Endothelial cell of umbilical vein (primary cell): ENCODE measurements around the gene ILRUN. TPM values are rescaled to one million over a fixed set of nuclear protein-coding genes. Genes with fewer than 3 reads are reported as not detected.
"Not testable (repeated sequence)": the region's sequence is repeated elsewhere in the genome, so short reads cannot be mapped to it uniquely, and the experiment has no call there.

Experiments used
- BruUV-seq: library from RNA; stranded (reverse); fragments of 400-500 nt; replicated peaks from 2 replicates; lab custom pipeline; 2021; lab: Mats Ljungman, UMichigan
- CTCF ChIA-PET: fragments of 300-600, 350-600 bp; sonication (Branson Sonifier 250); formaldehyde crosslinking; loops from one replicate; lab custom pipeline; 2021; ENCODE audit warnings: antibody characterized with exemption, inconsistent platforms; lab: Charles Lee
- POLR2A ChIA-PET: fragments of 300-600, 350-600 bp; sonication (Branson Sonifier 250); formaldehyde crosslinking; loops from one replicate; lab custom pipeline; 2021; ENCODE audit warnings: antibody characterized with exemption, inconsistent platforms; lab: Charles Lee
- DNase-seq: peaks from one replicate; pipeline ENCODE4 v3.0.0-alpha.2; 2011; ENCODE audit warnings: low read depth, low spot score
- FAIRE-seq: peaks from 2 replicates; lab custom pipeline; 2011; peaks lifted over from hg19 to GRCh38; lab: Jason Lieb, UNC
- H2AFZ ChIP-seq: 2 replicates; pipeline ENCODE4 v1.6.0; 2012; ENCODE audit warnings: low read depth, low read length, control low read depth, inconsistent platforms
- H3K27ac ChIP-seq: 2 replicates; pipeline ENCODE4 v1.5.1; 2011; ENCODE audit warnings: low read depth, mild to moderate bottlenecking, control low read depth, low read length, moderate library complexity; ENCODE audit not compliant: insufficient read depth
- H3K27me3 ChIP-seq, 2 experiments: 2 replicates each; pipeline versions ENCODE4 v1.6.0 to v1.6.1; 2011; ENCODE audit warnings: low read length in 2 of 2, mixed read lengths in 1 of 2; ENCODE audit not compliant: control insufficient read depth in 2 of 2, insufficient read depth in 2 of 2
- H3K36me3 ChIP-seq, 2 experiments: 2 replicates in 1 of 2; 3 replicates in 1 of 2; pipeline ENCODE4 v1.5.1; 2011; ENCODE audit warnings: low read length in 2 of 2, mild to moderate bottlenecking in 1 of 2, moderate library complexity in 1 of 2; ENCODE audit not compliant: control insufficient read depth in 2 of 2, insufficient read depth in 2 of 2; ENCODE audit errors: extremely low read depth in 1 of 2
- H3K4me1 ChIP-seq: 3 replicates; pipeline ENCODE4 v1.5.1; 2011; ENCODE audit warnings: mild to moderate bottlenecking, low read length; ENCODE audit not compliant: control insufficient read depth, insufficient read depth; ENCODE audit errors: extremely low read depth
- H3K4me2 ChIP-seq: 2 replicates; pipeline ENCODE4 v1.6.1; 2011; ENCODE audit warnings: low read length, control low read depth, mixed read lengths; ENCODE audit not compliant: insufficient read depth
- H3K4me3 ChIP-seq, 3 experiments: fragments of 200-600 bp in 1 of 3; sonication (generic), shearing (Covaris generic) in 1 of 3; replicated peaks in 1 of 3; 2 replicates each; pipeline ENCODE4 v1.5.1; 2011 to 2016; ENCODE audit warnings: control low read depth in 3 of 3, low read length in 3 of 3, mild to moderate bottlenecking in 2 of 3, inconsistent platforms in 1 of 3, low read depth in 1 of 3, moderate library complexity in 1 of 3; ENCODE audit not compliant: insufficient read depth in 1 of 3
- H3K79me2 ChIP-seq: 2 replicates; pipeline ENCODE4 v1.6.0; 2012; ENCODE audit warnings: low read length, inconsistent platforms; ENCODE audit not compliant: control insufficient read depth, insufficient read depth
- H3K9ac ChIP-seq: replicated peaks from 2 replicates; pipeline ENCODE3; 2011; ENCODE audit warnings: low read length, control low read depth; ENCODE audit not compliant: insufficient read depth; ENCODE audit errors: extremely low read depth
- H3K9me1 ChIP-seq: replicated peaks from 3 replicates; pipeline ENCODE4 v1.6.0; 2011; ENCODE audit warnings: mild to moderate bottlenecking, low read length; ENCODE audit not compliant: control insufficient read depth, insufficient read depth; ENCODE audit errors: extremely low read depth
- H3K9me3 ChIP-seq: replicated peaks from 2 replicates; pipeline ENCODE4 v1.5.1; 2012; ENCODE audit warnings: low read length, inconsistent platforms; ENCODE audit not compliant: control insufficient read depth, insufficient read depth
- H4K20me1 ChIP-seq: replicated peaks from 2 replicates; pipeline ENCODE3; 2011; ENCODE audit warnings: mild to moderate bottlenecking, low read length; ENCODE audit not compliant: control insufficient read depth, insufficient read depth; ENCODE audit errors: extremely low read depth
- EZH2 ChIP-seq: IDR thresholded peaks from 2 replicates; pipeline ENCODE4 v1.6.1; 2012; ENCODE audit warnings: borderline replicate concordance, low read depth, mild to moderate bottlenecking, moderate library complexity, low read length, inconsistent platforms; ENCODE audit not compliant: severe bottlenecking
- FOS ChIP-seq: IDR thresholded peaks from 2 replicates; pipeline ENCODE4 v1.6.1; 2011; ENCODE audit warnings: mild to moderate bottlenecking, low read length, moderate library complexity, borderline replicate concordance; ENCODE audit not compliant: insufficient read depth
- GATA2 ChIP-seq: IDR thresholded peaks from 2 replicates; pipeline ENCODE4 v1.7.0; 2011; ENCODE audit warnings: low read depth, mild to moderate bottlenecking, moderate library complexity, mixed read lengths, low read length; ENCODE audit not compliant: insufficient read length, insufficient read depth
- JUN ChIP-seq: IDR thresholded peaks from 2 replicates; pipeline ENCODE4 v1.6.1; 2011; ENCODE audit warnings: borderline replicate concordance, low read depth; ENCODE audit not compliant: insufficient read length, insufficient read depth
- MYC ChIP-seq: IDR thresholded peaks from one replicate; pipeline ENCODE4 v1.6.1; 2011; ENCODE audit warnings: mild to moderate bottlenecking, low read depth, low read length
- POLR2A ChIP-seq: IDR thresholded peaks from 2 replicates; pipeline ENCODE4 v1.6.1; 2012; ENCODE audit warnings: low read depth, mild to moderate bottlenecking, control low read depth, low read length
- POLR2AphosphoS5 ChIP-seq: IDR thresholded peaks from 2 replicates; pipeline ENCODE4 v1.6.1; 2012; ENCODE audit warnings: low read depth, mild to moderate bottlenecking, control low read depth, low read length, moderate library complexity; ENCODE audit not compliant: insufficient read depth
- dilution Hi-C: fragments of 300-500 bp; cut with MboI; formaldehyde crosslinking; loops from one replicate; pipeline ENCODE4 v1.15.0; 2019; ENCODE audit warnings: low sequenced_read_pairs; ENCODE audit not compliant: extremely low pct_ligation_motif_present
- intact Hi-C: fragments of 100-400 bp; cut with micrococcal nuclease; formaldehyde crosslinking; loops from one replicate; pipeline ENCODE4 v1.10.0; 2022
- polyA plus RNA-seq, 4 experiments: library from polyadenylated mRNA; depleted of rRNA in 3 of 4; stranded (reverse) in 3 of 4; unstranded in 1 of 4; fragments of >200 nt; gene quantifications; 2 replicates each; pipeline versions ENCODE4 v1.2.1 to v1.2.3, GENCODE V29; 2011 to 2012; ENCODE audit warnings: missing spikeins in 1 of 4
- total RNA-seq: library from RNA; stranded (reverse); gene quantifications from 2 replicates; pipeline ENCODE4 v1.2.3, GENCODE V29; 2021
- TF ChIP-seq, protein P1 (sequence below): IDR thresholded peaks from 2 replicates; pipeline ENCODE4 v1.6.1; 2011; ENCODE audit not compliant: insufficient read depth, insufficient read length
- TF ChIP-seq, protein P2 (sequence below), 2 donors: IDR thresholded peaks; 1 replicate in 1 of 2; 2 replicates in 1 of 2; pipeline ENCODE4 v1.5.1; 2011; ENCODE audit warnings: low read length in 2 of 2, mild to moderate bottlenecking in 2 of 2, moderate library complexity in 2 of 2, control low read depth in 1 of 2, inconsistent platforms in 1 of 2, low read depth in 1 of 2; ENCODE audit not compliant: insufficient read depth in 1 of 2; ENCODE audit errors: extremely low read depth in 1 of 2

ILRUN gene
- total and polyA plus RNA-seq, 2 donors (not counting 3 experiments of a cell fraction or from before 2014, with no cell fraction given), result 30.5 to 48.9 TPM

DNA sequence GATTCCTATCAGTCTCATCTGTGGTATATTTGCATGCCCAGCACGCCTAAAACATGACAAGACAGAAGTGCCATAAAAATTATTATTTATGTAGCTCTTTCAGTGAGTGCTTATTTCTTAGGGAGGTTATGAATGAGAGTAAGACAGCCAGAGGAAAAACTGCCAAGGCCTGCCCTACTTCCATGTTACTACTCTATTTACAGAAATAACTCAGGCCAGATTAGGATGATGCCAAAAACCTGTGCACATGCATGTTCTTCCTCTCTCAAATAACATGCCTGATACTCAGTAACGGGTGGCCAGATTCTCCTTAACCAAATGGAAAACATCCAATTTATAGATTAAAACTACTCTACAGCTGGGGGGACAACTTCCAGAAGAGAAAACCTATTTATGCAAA lies 45.7 kb downstream of the ILRUN start:
- H3K27me3 ChIP-seq, result no peaks in the 10 kb centered on the region
- DNase-seq (no peak), FAIRE-seq (no peak)
- H2AFZ ChIP-seq, result no peak overlapping the region
- no peak overlapping the region for H3K9ac ChIP-seq
- H3K4me3 ChIP-seq, result no peak overlapping the region
- CTCF ChIA-PET, result interaction anchor here (3.0 kb wide), 1 partner anchor 12 kb away, joined by 12 read pairs; no protein-coding TSS in a partner anchor
- dilution Hi-C loops (no loop called here), intact Hi-C loops (no loop called here)
- H3K79me2 ChIP-seq, result peaks cover 51% of the 10 kb centered on the region
- no peak overlapping the region for H3K4me2 ChIP-seq
- TF ChIP-seq FOS (no peak), EZH2 (no peak), JUN (no peak), GATA2 (no peak), POLR2A (no peak), MYC (no peak), POLR2AphosphoS5 (no peak)
- TF ChIP-seq, protein P1, sequence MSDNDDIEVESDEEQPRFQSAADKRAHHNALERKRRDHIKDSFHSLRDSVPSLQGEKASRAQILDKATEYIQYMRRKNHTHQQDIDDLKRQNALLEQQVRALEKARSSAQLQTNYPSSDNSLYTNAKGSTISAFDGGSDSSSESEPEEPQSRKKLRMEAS, result no peak
- TF ChIP-seq, protein P2, sequence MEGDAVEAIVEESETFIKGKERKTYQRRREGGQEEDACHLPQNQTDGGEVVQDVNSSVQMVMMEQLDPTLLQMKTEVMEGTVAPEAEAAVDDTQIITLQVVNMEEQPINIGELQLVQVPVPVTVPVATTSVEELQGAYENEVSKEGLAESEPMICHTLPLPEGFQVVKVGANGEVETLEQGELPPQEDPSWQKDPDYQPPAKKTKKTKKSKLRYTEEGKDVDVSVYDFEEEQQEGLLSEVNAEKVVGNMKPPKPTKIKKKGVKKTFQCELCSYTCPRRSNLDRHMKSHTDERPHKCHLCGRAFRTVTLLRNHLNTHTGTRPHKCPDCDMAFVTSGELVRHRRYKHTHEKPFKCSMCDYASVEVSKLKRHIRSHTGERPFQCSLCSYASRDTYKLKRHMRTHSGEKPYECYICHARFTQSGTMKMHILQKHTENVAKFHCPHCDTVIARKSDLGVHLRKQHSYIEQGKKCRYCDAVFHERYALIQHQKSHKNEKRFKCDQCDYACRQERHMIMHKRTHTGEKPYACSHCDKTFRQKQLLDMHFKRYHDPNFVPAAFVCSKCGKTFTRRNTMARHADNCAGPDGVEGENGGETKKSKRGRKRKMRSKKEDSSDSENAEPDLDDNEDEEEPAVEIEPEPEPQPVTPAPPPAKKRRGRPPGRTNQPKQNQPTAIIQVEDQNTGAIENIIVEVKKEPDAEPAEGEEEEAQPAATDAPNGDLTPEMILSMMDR (IDR thresholded peaks at IDR 0.05; ENCODE audit: extremely low read depth in 1 of 2, insufficient read depth in 1 of 2, low read depth in 1 of 2, low read length in 2 of 2), result no peak
- peaks cover 2% of the 10 kb centered on the region for H3K4me1 ChIP-seq
- H3K9me1 ChIP-seq, result no peaks in the 10 kb centered on the region
- no peaks in the 10 kb centered on the region for H4K20me1 ChIP-seq
- no peaks in the 10 kb centered on the region for H3K9me3 ChIP-seq
- H3K27ac ChIP-seq, result no peak overlapping the region
- no TSS peak for BruUV-seq
- H3K36me3 ChIP-seq, result peaks cover 0 to 3% of the 10 kb centered on the region in 2 experiments
- POLR2A ChIA-PET, result no interaction called here

DNA sequence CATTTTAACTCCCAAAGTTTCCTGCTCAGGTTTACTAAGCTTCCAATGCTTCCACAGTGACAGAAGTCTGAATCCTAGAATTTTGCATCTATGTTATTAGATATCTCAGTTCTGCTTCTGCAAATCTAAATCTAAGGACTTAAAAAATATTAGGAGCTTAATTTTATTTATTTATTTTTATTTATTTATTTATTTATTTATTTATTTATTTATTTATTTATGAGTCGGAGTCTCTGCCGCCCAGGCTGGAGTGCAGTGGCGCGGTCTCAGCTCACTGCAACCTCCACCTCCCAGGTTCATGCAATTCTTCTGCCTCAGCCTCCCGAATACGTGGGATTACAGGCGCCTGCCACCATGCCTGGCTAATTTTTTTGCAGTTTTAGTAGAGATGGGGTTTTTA lies 46.3 kb downstream of the ILRUN start:
- H3K9me1 ChIP-seq, intact Hi-C loops, H3K4me2 ChIP-seq, H4K20me1 ChIP-seq, H3K36me3 ChIP-seq, H3K4me3 ChIP-seq, DNase-seq, BruUV-seq, H3K4me1 ChIP-seq, POLR2A ChIA-PET, dilution Hi-C loops, FAIRE-seq, H3K9ac ChIP-seq, H2AFZ ChIP-seq, H3K9me3 ChIP-seq, H3K27ac ChIP-seq, H3K27me3 ChIP-seq: not testable (repeated sequence)
- CTCF ChIA-PET, result interaction anchor here (3.0 kb wide), 1 partner anchor 12 kb away, joined by 12 read pairs; no protein-coding TSS in a partner anchor
- H3K79me2 ChIP-seq, result peaks cover 45% of the 10 kb centered on the region
